ENCODE results near the gene TMEM187. TPM values are rescaled to one million over a fixed set of nuclear protein-coding genes. Genes with fewer than 3 reads are reported as not detected.

The TMEM187 gene
- total and polyA plus RNA-seq, 4 donors = 2.5 to 8.6 (median 5.0) TPM

DNA sequence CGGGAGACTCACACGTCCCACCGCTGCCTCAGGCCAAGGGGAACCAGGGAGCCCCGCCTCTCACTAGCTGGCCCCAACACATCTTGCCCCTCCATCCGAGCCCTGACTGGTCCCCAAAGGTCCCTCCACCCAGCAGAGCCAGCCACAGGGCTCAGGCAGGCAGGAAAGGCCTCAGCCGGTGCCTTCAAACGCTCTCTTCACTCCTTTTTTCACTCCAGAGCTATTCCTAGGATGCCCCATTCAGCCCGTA, 45.0 kb upstream of the TMEM187 start:
- 0 to 8% methylated on average over 7 to 8 of the region's 8 CpGs for WGBS, 2 donors
- Histone ChIP-seq H3K27ac (ENCODE audit: low read depth in 1 of 2, low read length in 2 of 2) (peak overlapping the region in 1 of 2 donors; percentile 88), H3K36me3 (ENCODE audit: control insufficient read depth in 1 of 2, insufficient read depth in 2 of 2, low read length in 1 of 2) (no peaks in the 10 kb centered on the region), H3K27me3 (ENCODE audit: control insufficient read depth in 1 of 2, insufficient read depth in 2 of 2, low read length in 1 of 2) (no peaks in the 10 kb centered on the region), H3K4me3 (ENCODE audit: low read length in 2 of 2) (peak overlapping the region; percentile 31 to 43), H3K4me1 (ENCODE audit: control insufficient read depth in 1 of 2, insufficient read depth in 2 of 2, low read length in 2 of 2) (no peaks in the 10 kb centered on the region), H3K9me3 (ENCODE audit: control insufficient read depth, low read length) (no peaks in the 10 kb centered on the region)
- intact Hi-C loops (cut with DNase I) = no loop called here
- ATAC-seq (ENCODE audit: low FRiP score) (no peak), DNase-seq (no peak)

DNA sequence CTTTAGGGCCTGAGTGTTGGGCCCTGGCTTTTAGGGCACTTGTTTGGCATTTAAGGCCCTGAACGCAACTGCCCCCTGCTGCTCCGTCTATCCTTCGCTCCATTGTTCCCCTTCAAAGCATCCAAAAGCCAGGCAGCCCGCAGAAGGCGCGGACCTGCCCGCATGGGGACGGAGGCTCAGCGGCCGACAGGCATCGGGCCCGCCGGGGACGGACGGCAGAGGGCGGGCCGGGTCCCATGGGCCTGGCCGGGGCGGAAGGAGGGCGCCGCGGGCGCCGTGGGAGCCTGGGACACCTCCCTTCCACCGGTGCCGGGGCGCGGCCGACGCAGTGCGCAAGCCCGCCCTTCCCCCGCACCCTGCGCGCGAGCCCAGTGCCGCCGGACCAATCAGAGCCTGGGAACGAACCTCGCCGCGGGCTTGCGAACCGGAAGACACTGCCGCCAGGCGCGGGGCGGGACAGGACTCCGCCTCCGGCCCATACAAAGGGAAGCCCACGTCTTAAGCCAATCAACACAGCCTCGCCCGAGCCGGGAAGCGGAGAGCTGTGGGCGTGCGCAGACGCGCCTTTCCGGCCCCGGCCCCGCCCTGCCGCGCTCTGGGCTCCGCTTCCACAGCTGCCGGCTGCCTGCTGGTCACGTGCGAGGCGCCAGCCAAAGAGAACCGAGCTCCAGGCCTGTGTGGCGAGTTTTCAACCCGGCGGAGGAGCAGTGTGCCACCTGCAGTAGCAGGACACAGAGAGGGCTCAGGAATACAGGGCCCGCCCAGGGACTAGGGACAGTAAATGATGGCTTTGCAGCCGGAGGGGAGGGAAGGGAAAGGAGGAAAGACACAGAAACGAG, 44.4 kb upstream of the TMEM187 start:
- no peaks in the 10 kb centered on the region for H3K4me1 ChIP-seq (ENCODE audit: control insufficient read depth in 1 of 2, insufficient read depth in 2 of 2, low read length in 2 of 2)
- WGBS, 2 donors = 0 to 10% methylated on average over 75 to 76 of the region's 76 CpGs
- no peaks in the 10 kb centered on the region for H3K9me3 ChIP-seq (ENCODE audit: control insufficient read depth, low read length)
- H3K36me3 ChIP-seq (ENCODE audit: control insufficient read depth in 1 of 2, insufficient read depth in 2 of 2, low read length in 1 of 2) = no peaks in the 10 kb centered on the region
- no peaks in the 10 kb centered on the region for H3K27me3 ChIP-seq (ENCODE audit: control insufficient read depth in 1 of 2, insufficient read depth in 2 of 2, low read length in 1 of 2)
- H3K27ac ChIP-seq (ENCODE audit: low read depth in 1 of 2, low read length in 2 of 2) = peak overlapping the region in 1 of 2 donors; percentile 88
- H3K4me3 ChIP-seq (ENCODE audit: low read length in 2 of 2) = peak overlapping the region; percentile 31 to 43
- ATAC-seq (ENCODE audit: low FRiP score) = peak; percentile 95
- peak; percentile 98 to 99 for DNase-seq
- intact Hi-C loops (cut with DNase I) = loop anchor here in 1 of 2 donors (2.0 kb wide), 1 partner anchor 45 kb away; the partner anchor contains the start of gene TMEM187

- ATAC-seq (ENCODE audit: low FRiP score) = no peak
- Histone ChIP-seq H3K9me3 (ENCODE audit: control insufficient read depth, low read length) (no peaks in the 10 kb centered on the region), H3K4me3 (ENCODE audit: low read length in 2 of 2) (no peak overlapping the region), H3K4me1 (ENCODE audit: control insufficient read depth in 1 of 2, insufficient read depth in 2 of 2, low read length in 2 of 2) (no peaks in the 10 kb centered on the region), H3K36me3 (ENCODE audit: control insufficient read depth in 1 of 2, insufficient read depth in 2 of 2, low read length in 1 of 2) (no peaks in the 10 kb centered on the region), H3K27ac (ENCODE audit: low read depth in 1 of 2, low read length in 2 of 2) (no peak overlapping the region), H3K27me3 (ENCODE audit: control insufficient read depth in 1 of 2, insufficient read depth in 2 of 2, low read length in 1 of 2) (no peaks in the 10 kb centered on the region)
- no peak for DNase-seq
- intact Hi-C loops (cut with DNase I) = loop anchor here in 1 of 2 donors (2.0 kb wide), 1 partner anchor 44 kb away; the partner anchor contains the start of gene TMEM187
- 46 to 50% methylated on average over 9 of the region's 9 CpGs for WGBS, 2 donors
These were observed 43.7 kb upstream of the TMEM187 start for GRCh38 chrX:153928846-153929245.

- no peak overlapping the region for H3K4me3 ChIP-seq (ENCODE audit: low read length in 2 of 2)
- WGBS, 2 donors = 85 to 88% methylated on average over 10 of the region's 10 CpGs
- no peaks in the 10 kb centered on the region for H3K9me3 ChIP-seq (ENCODE audit: control insufficient read depth, low read length)
- H3K27ac ChIP-seq (ENCODE audit: low read depth in 1 of 2, low read length in 2 of 2) = no peak overlapping the region
- no peak for ATAC-seq (ENCODE audit: low FRiP score)
- H3K36me3 ChIP-seq (ENCODE audit: control insufficient read depth in 1 of 2, insufficient read depth in 2 of 2, low read length in 1 of 2) = no peaks in the 10 kb centered on the region
- DNase-seq = no peak
- H3K4me1 ChIP-seq (ENCODE audit: control insufficient read depth in 1 of 2, insufficient read depth in 2 of 2, low read length in 2 of 2) = no peaks in the 10 kb centered on the region
- H3K27me3 ChIP-seq (ENCODE audit: control insufficient read depth in 1 of 2, insufficient read depth in 2 of 2, low read length in 1 of 2) = no peaks in the 10 kb centered on the region
- intact Hi-C loops (cut with DNase I) = loop anchor here in 1 of 2 donors (2.0 kb wide), 1 partner anchor 43 kb away; the partner anchor contains the start of gene TMEM187
These were observed 43.0 kb upstream of the TMEM187 start for GRCh38 chrX:153929576-153929975.

GRCh38 chrX:153930011-153930910, 42.3 kb upstream of the TMEM187 start:
- H3K27ac ChIP-seq (ENCODE audit: low read depth in 1 of 2, low read length in 2 of 2) = no peak overlapping the region
- ATAC-seq (ENCODE audit: low FRiP score) (no peak), DNase-seq (no peak)
- intact Hi-C loops (cut with DNase I) = no loop called here
- H3K9me3 ChIP-seq (ENCODE audit: control insufficient read depth, low read length) = no peaks in the 10 kb centered on the region
- H3K4me1 ChIP-seq (ENCODE audit: control insufficient read depth in 1 of 2, insufficient read depth in 2 of 2, low read length in 2 of 2) = no peaks in the 10 kb centered on the region
- H3K36me3 ChIP-seq (ENCODE audit: control insufficient read depth in 1 of 2, insufficient read depth in 2 of 2, low read length in 1 of 2) = no peaks in the 10 kb centered on the region
- 89 to 91% methylated on average over 31 of the region's 31 CpGs for WGBS, 2 donors
- H3K4me3 ChIP-seq (ENCODE audit: low read length in 2 of 2) = no peak overlapping the region
- H3K27me3 ChIP-seq (ENCODE audit: control insufficient read depth in 1 of 2, insufficient read depth in 2 of 2, low read length in 1 of 2) = no peaks in the 10 kb centered on the region

DNA sequence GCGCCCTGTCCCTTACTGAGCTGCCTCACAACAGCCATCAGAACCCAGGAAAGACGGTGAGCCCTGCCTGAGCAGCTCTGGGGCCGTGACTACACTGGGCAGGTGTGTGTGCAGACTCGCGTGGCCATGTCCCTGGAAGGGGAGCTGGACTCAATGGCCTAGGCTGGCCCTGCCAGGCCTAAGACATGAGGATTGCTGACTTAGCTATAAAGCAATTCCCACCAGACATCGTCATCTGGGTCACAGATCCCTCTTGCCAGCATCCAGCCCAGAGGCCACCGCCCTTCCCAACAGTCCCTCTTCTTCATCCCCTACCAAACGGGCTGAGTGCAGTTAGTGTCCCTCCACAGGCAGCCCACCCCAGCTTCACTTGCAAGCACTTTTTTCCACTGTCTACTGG, 41.4 kb upstream of the TMEM187 start:
- intact Hi-C loops (cut with DNase I) = no loop called here
- H3K36me3 ChIP-seq (ENCODE audit: control insufficient read depth in 1 of 2, insufficient read depth in 2 of 2, low read length in 1 of 2) = no peaks in the 10 kb centered on the region
- no peak overlapping the region for H3K4me3 ChIP-seq (ENCODE audit: low read length in 2 of 2)
- WGBS, 2 donors = 88% methylated on average over 8 of the region's 8 CpGs
- H3K4me1 ChIP-seq (ENCODE audit: control insufficient read depth in 1 of 2, insufficient read depth in 2 of 2, low read length in 2 of 2) = no peaks in the 10 kb centered on the region
- H3K9me3 ChIP-seq (ENCODE audit: control insufficient read depth, low read length) = no peaks in the 10 kb centered on the region
- no peak for ATAC-seq (ENCODE audit: low FRiP score)
- H3K27ac ChIP-seq (ENCODE audit: low read depth in 1 of 2, low read length in 2 of 2) = no peak overlapping the region
- no peaks in the 10 kb centered on the region for H3K27me3 ChIP-seq (ENCODE audit: control insufficient read depth in 1 of 2, insufficient read depth in 2 of 2, low read length in 1 of 2)
- DNase-seq = no peak

DNA sequence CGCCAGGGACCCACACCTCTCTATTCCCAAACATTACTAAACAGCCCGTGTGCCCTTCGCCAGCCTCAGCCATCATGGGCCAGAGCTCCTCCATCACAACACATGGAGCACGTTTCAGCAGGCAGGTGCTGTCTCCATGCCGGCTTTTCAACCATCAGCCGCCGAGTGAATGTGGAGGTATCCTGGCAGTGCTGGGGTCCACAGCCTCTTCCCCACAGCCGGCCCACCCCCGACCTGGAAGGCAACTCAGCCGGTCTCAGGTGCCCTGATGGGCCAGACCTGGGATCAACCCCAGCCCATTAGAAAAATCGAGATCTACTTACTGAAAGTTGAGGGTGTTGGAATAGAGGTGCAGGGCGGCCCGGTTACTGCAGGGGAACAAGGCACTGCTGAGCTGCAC, 40.8 kb upstream of the TMEM187 start:
- intact Hi-C loops (cut with DNase I) = no loop called here
- no peaks in the 10 kb centered on the region for H3K36me3 ChIP-seq (ENCODE audit: control insufficient read depth in 1 of 2, insufficient read depth in 2 of 2, low read length in 1 of 2)
- no peaks in the 10 kb centered on the region for H3K9me3 ChIP-seq (ENCODE audit: control insufficient read depth, low read length)
- H3K27ac ChIP-seq (ENCODE audit: low read depth in 1 of 2, low read length in 2 of 2) = no peak overlapping the region
- H3K27me3 ChIP-seq (ENCODE audit: control insufficient read depth in 1 of 2, insufficient read depth in 2 of 2, low read length in 1 of 2) = no peaks in the 10 kb centered on the region
- ATAC-seq (ENCODE audit: low FRiP score) (no peak), DNase-seq (no peak)
- no peaks in the 10 kb centered on the region for H3K4me1 ChIP-seq (ENCODE audit: control insufficient read depth in 1 of 2, insufficient read depth in 2 of 2, low read length in 2 of 2)
- 88 to 92% methylated on average over 13 of the region's 13 CpGs for WGBS, 2 donors
- no peak overlapping the region for H3K4me3 ChIP-seq (ENCODE audit: low read length in 2 of 2)

DNA sequence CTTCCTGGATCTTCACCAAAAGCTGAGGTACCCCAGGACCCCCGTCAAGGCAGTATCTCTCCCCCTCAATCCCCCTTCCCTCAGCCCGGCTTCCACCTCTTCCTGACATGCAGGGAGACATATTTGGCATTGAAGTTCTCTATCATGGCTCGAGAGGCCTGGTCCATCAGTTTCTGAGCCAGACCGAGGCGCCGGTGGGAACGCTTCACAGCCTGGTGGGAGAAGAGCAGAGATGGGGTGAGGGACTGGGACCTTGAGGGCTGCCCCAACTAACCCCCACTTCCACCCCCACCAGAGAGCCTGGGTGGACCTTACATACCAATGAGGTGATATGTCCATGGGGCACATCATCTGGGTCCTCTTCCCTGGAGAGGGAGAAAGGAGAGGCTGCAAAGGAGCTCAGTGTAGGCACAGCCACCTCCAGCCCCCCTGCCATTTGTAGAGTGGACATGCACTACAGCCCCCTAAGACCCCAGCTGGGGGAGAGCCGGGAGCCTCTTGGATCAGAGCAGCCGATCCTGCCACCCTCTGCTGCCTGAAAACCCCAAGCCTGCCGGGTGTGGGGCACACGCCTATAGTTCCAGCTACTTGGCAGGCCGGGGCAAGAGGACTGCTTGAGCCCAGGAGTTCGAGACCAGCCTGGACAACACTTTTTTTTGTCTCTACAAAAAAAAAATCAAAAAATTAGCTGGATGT, 40.2 kb upstream of the TMEM187 start:
- intact Hi-C loops (cut with DNase I) = no loop called here
- WGBS, 2 donors = 91 to 93% methylated on average over 13 of the region's 13 CpGs

More for the DNA sequence above, 40.2 kb upstream of the TMEM187 start:
- Histone ChIP-seq H3K4me3 (ENCODE audit: low read length in 2 of 2) (no peak overlapping the region), H3K36me3 (ENCODE audit: control insufficient read depth in 1 of 2, insufficient read depth in 2 of 2, low read length in 1 of 2) (no peaks in the 10 kb centered on the region), H3K4me1 (ENCODE audit: control insufficient read depth in 1 of 2, insufficient read depth in 2 of 2, low read length in 2 of 2) (no peaks in the 10 kb centered on the region), H3K9me3 (ENCODE audit: control insufficient read depth, low read length) (no peaks in the 10 kb centered on the region), H3K27me3 (ENCODE audit: control insufficient read depth in 1 of 2, insufficient read depth in 2 of 2, low read length in 1 of 2) (no peaks in the 10 kb centered on the region), H3K27ac (ENCODE audit: low read depth in 1 of 2, low read length in 2 of 2) (no peak overlapping the region)
- no peak for ATAC-seq (ENCODE audit: low FRiP score)
- peak in 1 of 2 donors; percentile 38 for DNase-seq
